Skin of body (tissue), 2 donors: ENCODE results near the gene POPDC2. TPM values are rescaled to one million over a fixed set of nuclear protein-coding genes. Genes with fewer than 3 reads are reported as not detected.
"Not testable (repeated sequence)": the region's sequence is repeated elsewhere in the genome, so short reads cannot be mapped to it uniquely, and the experiment has no call there.

Experiments
- DNase-seq: peaks from one replicate; lab custom pipeline; 2025; lab: John Stamatoyannopoulos, UW
- total RNA-seq: library from RNA; depleted of rRNA; stranded (reverse); fragments of >200 nt; gene quantifications from one replicate; pipeline ENCODE4 v1.2.3, GENCODE V29; 2014

The POPDC2 gene, protein sequence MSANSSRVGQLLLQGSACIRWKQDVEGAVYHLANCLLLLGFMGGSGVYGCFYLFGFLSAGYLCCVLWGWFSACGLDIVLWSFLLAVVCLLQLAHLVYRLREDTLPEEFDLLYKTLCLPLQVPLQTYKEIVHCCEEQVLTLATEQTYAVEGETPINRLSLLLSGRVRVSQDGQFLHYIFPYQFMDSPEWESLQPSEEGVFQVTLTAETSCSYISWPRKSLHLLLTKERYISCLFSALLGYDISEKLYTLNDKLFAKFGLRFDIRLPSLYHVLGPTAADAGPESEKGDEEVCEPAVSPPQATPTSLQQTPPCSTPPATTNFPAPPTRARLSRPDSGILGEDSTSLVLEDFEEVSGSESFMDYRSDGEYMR
- 5.5 TPM for total RNA-seq

GRCh38 chr3:119660474-119661440, at the start of gene POPDC2:
Gene POPDC2, minus strand, starts transcription at chr3:119660589. Its CDS starts 166 bp downstream, at chr3:119660423.
- no peak for DNase-seq

GRCh38 chr3:119703820-119704531, 43.6 kb upstream of the POPDC2 start:
- DNase-seq: no peak

GRCh38 chr3:119702530-119703527, 42.4 kb upstream of the POPDC2 start, which contains the start of gene CFAP91:
Gene CFAP91, plus strand, starts transcription at chr3:119703022. Its CDS starts 77 bp downstream, at chr3:119703099.
- DNase-seq: peak; percentile 73

- no peak for DNase-seq
Observed at GRCh38 chr3:119700920-119701734, 40.7 kb upstream of the POPDC2 start.

DNA sequence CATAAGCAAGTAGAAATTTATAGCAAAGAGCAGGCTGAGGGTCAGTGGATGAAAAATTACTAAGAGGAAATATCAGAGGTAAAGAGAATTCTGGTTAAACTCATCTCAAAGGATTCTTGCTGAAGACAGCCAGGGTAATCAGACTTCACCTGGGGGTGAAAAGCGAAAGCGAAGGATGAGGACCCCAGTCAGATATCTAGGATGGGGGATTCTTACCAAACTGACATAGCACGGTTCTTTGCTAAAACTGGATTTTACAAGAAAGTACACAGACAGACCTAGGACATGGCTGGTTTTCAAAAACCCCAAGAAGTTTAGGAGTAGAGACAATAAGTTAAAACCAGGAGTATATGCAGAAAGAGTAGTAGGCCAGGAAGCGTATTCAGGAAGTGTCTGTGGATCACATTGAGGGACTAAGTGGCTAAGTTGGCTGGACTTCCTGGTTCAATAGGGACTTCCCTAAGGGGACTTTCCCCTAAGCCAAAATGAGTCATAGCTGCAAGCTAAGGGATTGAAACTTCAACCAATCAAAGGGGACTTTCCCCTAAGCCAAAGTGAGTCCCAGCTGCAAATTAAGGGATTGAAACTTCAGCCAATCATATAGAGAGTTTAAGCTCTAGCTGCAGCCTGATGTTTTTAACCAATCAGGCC, 40.0 kb upstream of the POPDC2 start:
- no peak for DNase-seq

GRCh38 chr3:119697394-119697793, 37.0 kb upstream of the POPDC2 start:
- no peak for DNase-seq

DNA sequence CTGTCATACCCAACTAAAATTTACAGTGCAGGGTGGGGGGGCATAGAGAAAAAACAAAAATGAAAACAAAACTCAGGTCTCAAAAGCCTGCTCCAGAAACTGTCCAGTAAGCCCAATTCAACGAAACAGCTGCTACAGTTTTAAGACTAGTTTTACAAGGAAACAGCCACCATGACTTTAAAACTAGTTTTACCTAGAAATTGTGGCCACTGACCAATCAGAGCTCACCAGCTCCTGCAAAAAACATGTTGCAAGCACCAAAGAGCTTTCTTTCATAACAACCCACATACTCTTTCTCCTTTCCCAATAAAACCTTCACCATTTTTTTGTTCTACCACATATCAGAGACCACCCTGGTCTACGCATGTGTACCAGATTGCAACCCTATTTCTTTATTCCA, 35.1 kb upstream of the POPDC2 start:
- no peak for DNase-seq

DNA sequence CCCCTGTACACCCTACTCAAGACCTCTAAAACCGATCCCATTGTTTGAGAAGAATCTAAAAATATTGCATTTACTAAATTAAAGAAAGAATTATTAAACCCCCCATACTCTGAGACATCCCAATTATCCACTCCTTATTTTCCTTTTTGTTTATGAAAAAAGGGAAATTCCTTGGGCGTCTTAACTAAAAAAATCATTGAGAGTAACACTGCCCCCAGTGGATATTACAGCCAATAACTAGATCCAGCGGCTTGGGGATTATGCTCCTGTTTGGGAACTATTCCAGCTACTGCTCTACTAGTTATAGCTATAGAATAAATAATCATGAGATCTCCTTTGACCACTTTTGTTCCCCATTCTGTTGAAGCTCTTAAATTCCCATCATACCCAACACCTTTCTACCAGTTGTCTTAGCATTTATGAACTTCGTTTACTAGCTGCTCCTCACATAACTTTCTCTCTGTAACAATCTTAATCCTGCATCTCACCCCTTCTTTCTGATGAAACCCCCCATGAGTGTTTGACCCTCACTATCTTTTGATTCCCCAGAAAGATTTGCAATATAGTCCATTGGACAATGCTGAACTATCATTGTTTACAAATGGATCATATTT, 29.8 kb upstream of the POPDC2 start:
- no peak for DNase-seq

DNA sequence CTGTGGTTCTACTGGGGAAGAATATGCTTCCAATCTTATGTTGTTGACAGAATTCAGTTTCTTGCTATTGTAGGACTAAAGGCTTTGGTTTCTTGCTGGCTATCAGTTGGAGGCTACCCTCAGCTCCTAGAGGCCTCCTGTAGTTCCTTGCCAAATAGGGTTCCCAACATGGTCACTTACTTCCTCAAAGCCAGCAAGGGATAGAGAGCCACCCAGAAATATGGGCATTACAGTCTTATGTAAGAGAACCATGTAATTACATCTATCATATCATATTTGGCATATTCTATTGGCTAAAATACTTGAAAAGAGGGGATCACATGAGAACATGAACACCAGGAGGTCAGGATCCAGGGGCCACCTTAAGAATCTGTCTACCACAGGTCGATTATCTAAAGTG, 23.0 kb upstream of the POPDC2 start:
- DNase-seq: no peak

DNA sequence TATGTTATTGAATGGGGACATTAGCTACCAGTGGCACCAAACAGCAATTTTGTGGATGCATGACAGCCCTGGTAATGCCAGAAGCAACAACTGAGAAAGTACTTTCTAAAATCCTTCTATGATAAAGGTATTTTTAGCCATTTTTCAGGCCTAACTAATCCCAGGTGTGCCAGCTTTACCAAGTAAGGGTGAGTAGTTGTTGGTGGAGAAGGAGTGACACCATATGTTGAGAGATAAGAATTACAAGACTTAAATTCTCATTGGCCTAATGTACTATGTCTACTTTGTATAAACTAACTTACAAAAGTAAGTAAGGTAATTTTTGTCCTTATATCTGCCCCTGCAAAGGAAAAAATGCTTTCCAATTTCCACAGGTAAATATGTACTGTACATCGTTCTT, 20.9 kb upstream of the POPDC2 start:
- no peak for DNase-seq

DNA sequence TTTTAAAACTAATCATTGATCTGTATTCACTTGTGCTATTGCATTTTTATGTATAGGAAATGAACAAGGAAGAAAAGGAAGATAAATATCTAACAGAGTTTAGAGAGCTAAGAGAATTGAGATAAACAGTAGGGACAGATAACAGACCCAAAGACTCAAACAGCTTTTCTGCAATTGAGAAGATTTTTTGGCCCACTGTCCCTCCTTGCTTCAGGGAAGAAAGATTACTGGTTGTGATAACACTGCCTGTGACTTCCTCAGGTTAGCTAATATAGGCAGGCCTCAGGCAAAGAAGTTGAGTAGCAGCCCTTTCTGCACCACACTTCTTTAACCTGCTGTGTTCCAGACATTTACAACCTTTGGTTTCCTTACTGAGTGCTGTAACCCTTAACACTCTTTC, 19.5 kb upstream of the POPDC2 start:
- DNase-seq: no peak

DNA sequence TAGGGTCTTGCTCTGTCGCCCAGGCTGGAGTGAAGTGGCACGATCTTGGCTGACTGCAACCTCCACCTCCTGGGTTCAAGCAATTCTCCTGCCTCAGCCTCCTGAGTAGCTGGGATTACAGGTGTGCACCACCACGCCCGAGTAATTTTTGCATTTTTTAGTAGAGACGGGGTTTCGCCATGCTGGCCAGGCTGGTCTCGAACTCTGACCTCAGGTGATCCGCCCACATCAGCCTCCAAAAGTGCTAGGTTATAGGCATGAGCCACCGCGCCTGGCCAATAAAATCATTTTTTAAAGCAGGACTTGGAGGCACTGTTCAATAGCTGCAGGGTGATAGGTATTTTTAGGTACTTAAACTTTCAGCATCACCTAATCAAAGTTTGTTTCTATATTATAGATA, 17.8 kb upstream of the POPDC2 start:
- not testable (repeated sequence) for DNase-seq

- no peak for DNase-seq
Observed at GRCh38 chr3:119677641-119677934, 17.2 kb upstream of the POPDC2 start.

DNA sequence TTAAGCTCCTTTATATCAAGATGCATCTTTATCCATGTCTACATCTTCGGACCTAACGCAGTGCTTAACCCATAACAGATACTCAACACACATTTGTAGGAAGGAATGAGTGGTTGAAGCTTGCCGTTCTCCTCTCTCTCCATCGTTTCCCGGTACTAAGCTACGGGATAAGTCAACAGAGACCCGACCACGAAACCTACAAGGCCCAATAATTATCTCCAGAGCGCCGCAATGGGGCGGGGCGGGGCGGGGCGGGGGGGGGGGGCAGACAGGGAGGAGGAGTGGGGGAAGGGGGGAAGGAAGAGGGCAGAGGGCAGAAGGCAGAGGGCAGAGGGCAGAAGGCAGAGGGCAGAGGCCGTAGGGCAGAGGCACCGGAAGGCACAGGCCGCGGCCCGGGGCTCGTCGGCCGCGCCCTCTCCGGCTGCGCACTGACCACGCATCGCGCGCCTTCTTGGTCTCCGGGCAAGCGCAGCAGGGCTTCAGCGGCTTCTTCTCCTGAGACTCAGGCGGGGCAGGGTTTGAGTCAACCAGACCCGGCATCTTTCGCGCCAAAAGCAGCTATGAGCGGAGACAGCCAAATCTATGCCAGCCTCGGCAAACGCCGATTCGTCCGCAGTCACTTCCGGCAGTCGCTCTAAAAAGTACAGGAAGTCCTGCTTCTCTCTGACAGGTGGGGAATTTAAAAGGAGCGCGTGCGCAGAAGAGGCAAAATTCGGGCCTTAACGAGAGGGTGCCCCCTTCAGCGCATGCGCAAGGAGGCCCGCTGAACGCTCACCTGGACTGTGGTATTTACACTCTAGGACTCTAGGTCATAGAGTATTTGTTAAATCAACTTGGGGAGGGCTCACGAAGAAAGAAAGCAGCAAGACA, 16.6 kb upstream of the POPDC2 start, which contains the start of gene COX17:
TSS of gene COX17 (minus strand) at position 636 of the 870 bp plus-strand sequence. CDS start at position 540, 96 bp downstream.
- DNase-seq: peak; percentile 81

GRCh38 chr3:119676020-119676419, 15.6 kb upstream of the POPDC2 start:
- no peak for DNase-seq

GRCh38 chr3:119675188-119675874, 14.9 kb upstream of the POPDC2 start:
- DNase-seq: no peak

- no peak for DNase-seq
Observed at GRCh38 chr3:119673875-119674274, 13.5 kb upstream of the POPDC2 start.
